ENCODE results near the gene MAML2. TPM values are rescaled to one million over a fixed set of nuclear protein-coding genes. Genes with fewer than 3 reads are reported as not detected.

The MAML2 gene
- total and polyA plus RNA-seq, 9 of the 15 experiments (the other 6 are each of a cell fraction or from before 2014, with no cell fraction given) = 0.79 to 6.8 (median 4.8) TPM

DNA sequence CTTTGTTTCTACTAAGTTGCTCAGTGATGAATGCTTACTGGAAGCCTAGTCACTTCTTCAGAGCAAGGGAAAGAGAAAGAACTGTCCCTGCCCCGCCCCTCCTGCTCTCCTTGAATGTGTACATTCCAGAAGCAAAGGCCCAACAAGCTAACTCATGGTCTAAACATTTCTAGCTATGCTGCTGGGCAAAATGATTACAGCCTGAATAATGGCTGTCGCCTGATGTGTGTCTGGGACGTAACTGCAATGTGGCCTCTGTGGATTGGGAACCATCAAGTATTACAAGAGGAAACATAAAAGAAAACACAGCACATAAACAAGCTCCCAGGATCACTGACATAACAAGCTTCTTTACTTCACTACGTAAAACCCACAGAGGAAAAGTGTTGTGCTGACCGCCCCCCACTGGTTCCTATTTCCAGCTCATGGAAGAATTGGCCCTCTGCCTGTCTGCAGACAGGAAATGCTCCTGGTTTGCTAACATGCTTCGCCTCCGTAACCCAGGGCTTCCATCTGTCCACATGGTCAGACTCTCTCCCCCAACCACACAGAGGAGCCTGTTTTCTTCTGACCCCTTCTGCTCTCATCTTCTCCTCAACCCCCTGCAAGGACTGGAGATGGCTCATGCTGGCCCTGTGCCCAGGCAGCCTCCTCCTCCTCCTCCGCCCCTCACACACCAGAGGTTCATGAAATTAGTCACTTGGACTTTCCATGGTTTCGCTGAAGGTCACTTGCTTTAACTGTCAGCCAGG, 187.2 kb downstream of the MAML2 start (continued):
- no peak for TF ChIP-seq ZNF717 (CRISPR knock-in tag; IDR thresholded peaks at IDR 0.05)
- TF ChIP-seq, protein P1, sequence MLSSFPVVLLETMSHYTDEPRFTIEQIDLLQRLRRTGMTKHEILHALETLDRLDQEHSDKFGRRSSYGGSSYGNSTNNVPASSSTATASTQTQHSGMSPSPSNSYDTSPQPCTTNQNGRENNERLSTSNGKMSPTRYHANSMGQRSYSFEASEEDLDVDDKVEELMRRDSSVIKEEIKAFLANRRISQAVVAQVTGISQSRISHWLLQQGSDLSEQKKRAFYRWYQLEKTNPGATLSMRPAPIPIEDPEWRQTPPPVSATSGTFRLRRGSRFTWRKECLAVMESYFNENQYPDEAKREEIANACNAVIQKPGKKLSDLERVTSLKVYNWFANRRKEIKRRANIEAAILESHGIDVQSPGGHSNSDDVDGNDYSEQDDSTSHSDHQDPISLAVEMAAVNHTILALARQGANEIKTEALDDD (IDR thresholded peaks at IDR 0.05) = peak; percentile 89; the same call in 1 of the 2 replicates
- TF ChIP-seq ZNF232 (CRISPR knock-in tag; IDR thresholded peaks at IDR 0.05) = no peak
- no peak for TF ChIP-seq ZNF696 (CRISPR knock-in tag; conservative IDR thresholded peaks at IDR 0.05)
- TF ChIP-seq, protein P2, sequence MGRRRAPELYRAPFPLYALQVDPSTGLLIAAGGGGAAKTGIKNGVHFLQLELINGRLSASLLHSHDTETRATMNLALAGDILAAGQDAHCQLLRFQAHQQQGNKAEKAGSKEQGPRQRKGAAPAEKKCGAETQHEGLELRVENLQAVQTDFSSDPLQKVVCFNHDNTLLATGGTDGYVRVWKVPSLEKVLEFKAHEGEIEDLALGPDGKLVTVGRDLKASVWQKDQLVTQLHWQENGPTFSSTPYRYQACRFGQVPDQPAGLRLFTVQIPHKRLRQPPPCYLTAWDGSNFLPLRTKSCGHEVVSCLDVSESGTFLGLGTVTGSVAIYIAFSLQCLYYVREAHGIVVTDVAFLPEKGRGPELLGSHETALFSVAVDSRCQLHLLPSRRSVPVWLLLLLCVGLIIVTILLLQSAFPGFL (CRISPR knock-in tag; IDR thresholded peaks at IDR 0.05) = no peak
- no peak for TF ChIP-seq ZNF347 (CRISPR knock-in tag; IDR thresholded peaks at IDR 0.05; ENCODE audit: low read depth)
- TF ChIP-seq, protein P3, sequence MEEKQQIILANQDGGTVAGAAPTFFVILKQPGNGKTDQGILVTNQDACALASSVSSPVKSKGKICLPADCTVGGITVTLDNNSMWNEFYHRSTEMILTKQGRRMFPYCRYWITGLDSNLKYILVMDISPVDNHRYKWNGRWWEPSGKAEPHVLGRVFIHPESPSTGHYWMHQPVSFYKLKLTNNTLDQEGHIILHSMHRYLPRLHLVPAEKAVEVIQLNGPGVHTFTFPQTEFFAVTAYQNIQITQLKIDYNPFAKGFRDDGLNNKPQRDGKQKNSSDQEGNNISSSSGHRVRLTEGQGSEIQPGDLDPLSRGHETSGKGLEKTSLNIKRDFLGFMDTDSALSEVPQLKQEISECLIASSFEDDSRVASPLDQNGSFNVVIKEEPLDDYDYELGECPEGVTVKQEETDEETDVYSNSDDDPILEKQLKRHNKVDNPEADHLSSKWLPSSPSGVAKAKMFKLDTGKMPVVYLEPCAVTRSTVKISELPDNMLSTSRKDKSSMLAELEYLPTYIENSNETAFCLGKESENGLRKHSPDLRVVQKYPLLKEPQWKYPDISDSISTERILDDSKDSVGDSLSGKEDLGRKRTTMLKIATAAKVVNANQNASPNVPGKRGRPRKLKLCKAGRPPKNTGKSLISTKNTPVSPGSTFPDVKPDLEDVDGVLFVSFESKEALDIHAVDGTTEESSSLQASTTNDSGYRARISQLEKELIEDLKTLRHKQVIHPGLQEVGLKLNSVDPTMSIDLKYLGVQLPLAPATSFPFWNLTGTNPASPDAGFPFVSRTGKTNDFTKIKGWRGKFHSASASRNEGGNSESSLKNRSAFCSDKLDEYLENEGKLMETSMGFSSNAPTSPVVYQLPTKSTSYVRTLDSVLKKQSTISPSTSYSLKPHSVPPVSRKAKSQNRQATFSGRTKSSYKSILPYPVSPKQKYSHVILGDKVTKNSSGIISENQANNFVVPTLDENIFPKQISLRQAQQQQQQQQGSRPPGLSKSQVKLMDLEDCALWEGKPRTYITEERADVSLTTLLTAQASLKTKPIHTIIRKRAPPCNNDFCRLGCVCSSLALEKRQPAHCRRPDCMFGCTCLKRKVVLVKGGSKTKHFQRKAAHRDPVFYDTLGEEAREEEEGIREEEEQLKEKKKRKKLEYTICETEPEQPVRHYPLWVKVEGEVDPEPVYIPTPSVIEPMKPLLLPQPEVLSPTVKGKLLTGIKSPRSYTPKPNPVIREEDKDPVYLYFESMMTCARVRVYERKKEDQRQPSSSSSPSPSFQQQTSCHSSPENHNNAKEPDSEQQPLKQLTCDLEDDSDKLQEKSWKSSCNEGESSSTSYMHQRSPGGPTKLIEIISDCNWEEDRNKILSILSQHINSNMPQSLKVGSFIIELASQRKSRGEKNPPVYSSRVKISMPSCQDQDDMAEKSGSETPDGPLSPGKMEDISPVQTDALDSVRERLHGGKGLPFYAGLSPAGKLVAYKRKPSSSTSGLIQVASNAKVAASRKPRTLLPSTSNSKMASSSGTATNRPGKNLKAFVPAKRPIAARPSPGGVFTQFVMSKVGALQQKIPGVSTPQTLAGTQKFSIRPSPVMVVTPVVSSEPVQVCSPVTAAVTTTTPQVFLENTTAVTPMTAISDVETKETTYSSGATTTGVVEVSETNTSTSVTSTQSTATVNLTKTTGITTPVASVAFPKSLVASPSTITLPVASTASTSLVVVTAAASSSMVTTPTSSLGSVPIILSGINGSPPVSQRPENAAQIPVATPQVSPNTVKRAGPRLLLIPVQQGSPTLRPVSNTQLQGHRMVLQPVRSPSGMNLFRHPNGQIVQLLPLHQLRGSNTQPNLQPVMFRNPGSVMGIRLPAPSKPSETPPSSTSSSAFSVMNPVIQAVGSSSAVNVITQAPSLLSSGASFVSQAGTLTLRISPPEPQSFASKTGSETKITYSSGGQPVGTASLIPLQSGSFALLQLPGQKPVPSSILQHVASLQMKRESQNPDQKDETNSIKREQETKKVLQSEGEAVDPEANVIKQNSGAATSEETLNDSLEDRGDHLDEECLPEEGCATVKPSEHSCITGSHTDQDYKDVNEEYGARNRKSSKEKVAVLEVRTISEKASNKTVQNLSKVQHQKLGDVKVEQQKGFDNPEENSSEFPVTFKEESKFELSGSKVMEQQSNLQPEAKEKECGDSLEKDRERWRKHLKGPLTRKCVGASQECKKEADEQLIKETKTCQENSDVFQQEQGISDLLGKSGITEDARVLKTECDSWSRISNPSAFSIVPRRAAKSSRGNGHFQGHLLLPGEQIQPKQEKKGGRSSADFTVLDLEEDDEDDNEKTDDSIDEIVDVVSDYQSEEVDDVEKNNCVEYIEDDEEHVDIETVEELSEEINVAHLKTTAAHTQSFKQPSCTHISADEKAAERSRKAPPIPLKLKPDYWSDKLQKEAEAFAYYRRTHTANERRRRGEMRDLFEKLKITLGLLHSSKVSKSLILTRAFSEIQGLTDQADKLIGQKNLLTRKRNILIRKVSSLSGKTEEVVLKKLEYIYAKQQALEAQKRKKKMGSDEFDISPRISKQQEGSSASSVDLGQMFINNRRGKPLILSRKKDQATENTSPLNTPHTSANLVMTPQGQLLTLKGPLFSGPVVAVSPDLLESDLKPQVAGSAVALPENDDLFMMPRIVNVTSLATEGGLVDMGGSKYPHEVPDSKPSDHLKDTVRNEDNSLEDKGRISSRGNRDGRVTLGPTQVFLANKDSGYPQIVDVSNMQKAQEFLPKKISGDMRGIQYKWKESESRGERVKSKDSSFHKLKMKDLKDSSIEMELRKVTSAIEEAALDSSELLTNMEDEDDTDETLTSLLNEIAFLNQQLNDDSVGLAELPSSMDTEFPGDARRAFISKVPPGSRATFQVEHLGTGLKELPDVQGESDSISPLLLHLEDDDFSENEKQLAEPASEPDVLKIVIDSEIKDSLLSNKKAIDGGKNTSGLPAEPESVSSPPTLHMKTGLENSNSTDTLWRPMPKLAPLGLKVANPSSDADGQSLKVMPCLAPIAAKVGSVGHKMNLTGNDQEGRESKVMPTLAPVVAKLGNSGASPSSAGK (IDR thresholded peaks at IDR 0.05) = 0 out of 2 replicates have a peak, but pooled peaks have one; percentile 37
- 0 out of 2 replicates have a peak, but pooled peaks have one; percentile 4 for TF ChIP-seq EP300 (IDR thresholded peaks at IDR 0.05; ENCODE audit: low read length)
- no peak for TF ChIP-seq YBX1 (IDR thresholded peaks at IDR 0.05)
- TF ChIP-seq ZNF431 (CRISPR knock-in tag; IDR thresholded peaks at IDR 0.05) = no peak
- TF ChIP-seq, protein P4, sequence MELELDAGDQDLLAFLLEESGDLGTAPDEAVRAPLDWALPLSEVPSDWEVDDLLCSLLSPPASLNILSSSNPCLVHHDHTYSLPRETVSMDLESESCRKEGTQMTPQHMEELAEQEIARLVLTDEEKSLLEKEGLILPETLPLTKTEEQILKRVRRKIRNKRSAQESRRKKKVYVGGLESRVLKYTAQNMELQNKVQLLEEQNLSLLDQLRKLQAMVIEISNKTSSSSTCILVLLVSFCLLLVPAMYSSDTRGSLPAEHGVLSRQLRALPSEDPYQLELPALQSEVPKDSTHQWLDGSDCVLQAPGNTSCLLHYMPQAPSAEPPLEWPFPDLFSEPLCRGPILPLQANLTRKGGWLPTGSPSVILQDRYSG (tag; conservative IDR thresholded peaks at IDR 0.05; ENCODE audit: low read depth) = peak; percentile 24; the same call in 1 of the 2 replicates
- TF ChIP-seq FUS (optimal IDR thresholded peaks at IDR 0.05; ENCODE audit: low read depth, low read length) = no peak
- TF ChIP-seq ZC3H8 (IDR thresholded peaks at IDR 0.05) = no peak
- peak; percentile 84 for TF ChIP-seq DPF2 (IDR thresholded peaks at IDR 0.05)

Data from K562 (cell line).